Stimulated activated naive CD8-positive, alpha-beta T cell treated with anti-CD3 and anti-CD28 coated beads, Interleukin-15, amount 100 ng/mL, for 72 hours (primary cell): ENCODE measurements around the gene NSD2.
"Not testable (repeated sequence)": the region's sequence is repeated elsewhere in the genome, so short reads cannot be mapped to it uniquely, and the experiment has no call there.

ENCODE experiments used
- ATAC-seq: fragments of 150-1000 bp; cut with Tn5 transposase; 2 replicates; pipeline ENCODE4 v1.10.0; 2021; ENCODE audit warnings: mild to moderate bottlenecking, moderate library complexity
- DNase-seq, 2 donors: peaks; one replicate each; pipeline ENCODE4 v3.0.0; 2021 to 2022
- H3K27ac Mint-ChIP-seq, 2 donors: one replicate each; pipeline ENCODE4 v1.8.0; 2022; ENCODE audit warnings: mild to moderate bottlenecking in 2 of 2, mixed read lengths in 2 of 2, moderate library complexity in 2 of 2
- H3K27me3 Mint-ChIP-seq: one replicate; pipeline ENCODE4 v1.8.0; 2022; ENCODE audit warnings: mixed read lengths
- H3K4me1 Mint-ChIP-seq: one replicate; pipeline ENCODE4 v1.8.0; 2022; ENCODE audit warnings: mild to moderate bottlenecking, mixed read lengths
- H3K4me3 Mint-ChIP-seq, 2 donors: one replicate each; pipeline ENCODE4 v1.8.0; 2022; ENCODE audit warnings: mild to moderate bottlenecking in 2 of 2, mixed read lengths in 2 of 2, moderate library complexity in 1 of 2
- H3K9me3 Mint-ChIP-seq, 2 donors: one replicate each; pipeline ENCODE4 v1.8.0; 2022; ENCODE audit warnings: mixed read lengths in 2 of 2

Gene NSD2

GRCh38 chr4:1991596-1992434 lies 120.6 kb downstream of the NSD2 start:
- no peak for ATAC-seq
- H3K4me1 Mint-ChIP-seq: peaks cover 7% of the 10 kb centered on the region
- no peak for DNase-seq
- peak overlapping the region in 1 of 2 donors; percentile 19 for H3K27ac Mint-ChIP-seq
- H3K9me3 Mint-ChIP-seq: peaks cover under 1 to 9% of the 10 kb centered on the region in 2 donors
- no peaks in the 10 kb centered on the region for H3K27me3 Mint-ChIP-seq
- no peak overlapping the region for H3K4me3 Mint-ChIP-seq

DNA sequence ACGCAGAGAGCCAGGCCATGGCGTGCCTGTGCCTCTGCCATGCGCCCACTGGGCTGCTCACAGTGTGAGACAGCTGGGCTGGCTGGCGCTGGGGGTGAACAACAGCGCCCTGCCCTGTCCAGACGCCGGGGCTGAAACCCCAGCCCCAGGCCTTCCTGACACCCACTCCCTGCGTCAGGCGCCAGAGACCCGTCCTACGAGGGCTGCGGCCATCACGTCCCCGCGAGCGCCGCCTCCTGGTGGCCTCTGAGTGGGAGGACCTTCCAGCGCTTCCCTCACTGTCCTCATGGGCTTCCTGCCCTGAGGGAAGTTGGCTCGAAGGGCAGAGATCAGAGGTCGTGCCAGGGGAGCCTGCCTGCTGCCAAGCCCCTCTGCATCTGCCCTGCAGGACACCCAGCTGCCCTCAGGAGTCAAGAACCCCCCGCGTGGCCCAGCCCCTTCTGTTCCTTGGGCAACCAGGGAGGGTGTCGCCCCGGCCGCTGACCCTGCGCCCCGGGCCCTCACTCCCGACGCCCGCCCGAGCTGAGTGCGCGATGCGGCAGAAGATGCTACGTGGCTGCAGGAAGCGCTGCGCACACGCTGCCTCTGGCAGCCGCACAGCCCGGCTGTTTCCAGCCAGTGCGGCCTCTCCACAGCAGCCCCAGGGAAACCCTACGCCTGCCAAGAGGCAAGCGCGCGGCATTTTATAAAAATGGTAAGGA lies 121.4 kb downstream of the NSD2 start:
- Mint-ChIP-seq H3K4me1 (peaks cover 7% of the 10 kb centered on the region), H3K27ac (no peak overlapping the region), H3K9me3 (peaks cover 6 to 17% of the 10 kb centered on the region in 2 donors), H3K4me3 (no peak overlapping the region), H3K27me3 (no peaks in the 10 kb centered on the region)
- ATAC-seq (no peak), DNase-seq (no peak)

GRCh38 chr4:1993169-1993516 lies 122.0 kb downstream of the NSD2 start:
- no peak overlapping the region for H3K27ac Mint-ChIP-seq
- no peaks in the 10 kb centered on the region for H3K27me3 Mint-ChIP-seq
- H3K4me1 Mint-ChIP-seq: peaks cover 7% of the 10 kb centered on the region
- ATAC-seq: no peak
- H3K9me3 Mint-ChIP-seq: peaks cover 11 to 22% of the 10 kb centered on the region in 2 donors
- DNase-seq: no peak
- no peak overlapping the region for H3K4me3 Mint-ChIP-seq

- H3K9me3 Mint-ChIP-seq: peaks cover 19 to 30% of the 10 kb centered on the region in 2 donors
- H3K4me3 Mint-ChIP-seq, H3K27me3 Mint-ChIP-seq, H3K4me1 Mint-ChIP-seq, DNase-seq, H3K27ac Mint-ChIP-seq, ATAC-seq: not testable (repeated sequence)
Measured at GRCh38 chr4:1993718-1994516, 122.7 kb downstream of the NSD2 start.

GRCh38 chr4:1994938-1995337 lies 123.7 kb downstream of the NSD2 start:
- Mint-ChIP-seq H3K4me1 (peaks cover 17% of the 10 kb centered on the region), H3K9me3 (peaks cover 29 to 40% of the 10 kb centered on the region in 2 donors), H3K4me3 (no peak overlapping the region), H3K27me3 (no peaks in the 10 kb centered on the region), H3K27ac (no peak overlapping the region)
- ATAC-seq (no peak), DNase-seq (no peak)

DNA sequence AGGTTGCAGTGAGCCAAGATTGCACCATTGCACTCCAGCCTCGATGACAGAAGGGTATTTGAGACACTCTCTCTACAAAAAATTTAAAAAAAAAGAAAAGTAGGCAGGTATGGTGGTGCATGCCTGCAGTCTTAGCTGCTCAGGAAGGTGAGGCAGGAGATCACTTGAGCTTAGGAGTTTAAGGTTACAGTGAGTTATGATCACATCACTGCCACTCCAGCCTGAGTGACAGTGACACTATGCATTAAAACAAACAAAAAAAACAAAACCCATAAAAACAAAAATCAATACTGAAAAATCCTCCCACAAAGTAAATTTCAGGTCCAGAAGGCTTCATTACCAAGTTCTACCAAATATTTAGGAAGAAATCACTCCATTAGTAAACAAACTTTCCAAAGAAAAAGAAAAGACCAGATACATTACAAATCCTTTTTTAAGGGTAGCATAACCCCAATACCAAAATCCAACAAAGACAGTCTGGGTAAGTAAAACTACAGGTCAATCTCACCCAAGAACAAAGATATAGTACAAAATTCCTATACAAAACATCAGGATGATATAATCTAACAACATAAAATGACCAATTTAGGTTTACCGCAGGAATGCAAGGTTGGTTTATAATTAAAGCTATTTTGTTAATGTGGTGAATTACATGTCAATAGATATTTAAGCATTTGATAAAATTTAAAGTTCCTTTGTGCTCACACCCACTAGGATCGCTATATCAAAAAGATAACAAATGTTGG lies 125.8 kb downstream of the NSD2 start:
- Mint-ChIP-seq H3K27ac (peak overlapping the region in 1 of 2 donors; percentile 54), H3K9me3 (peaks cover 35 to 53% of the 10 kb centered on the region in 2 donors), H3K4me1 (peaks cover 19% of the 10 kb centered on the region), H3K27me3 (no peaks in the 10 kb centered on the region), H3K4me3 (no peak overlapping the region)
- ATAC-seq: no peak
- DNase-seq: no peak

GRCh38 chr4:1997712-1998111 lies 126.5 kb downstream of the NSD2 start:
- H3K4me1 Mint-ChIP-seq: peaks cover 25% of the 10 kb centered on the region
- ATAC-seq: no peak

DNA sequence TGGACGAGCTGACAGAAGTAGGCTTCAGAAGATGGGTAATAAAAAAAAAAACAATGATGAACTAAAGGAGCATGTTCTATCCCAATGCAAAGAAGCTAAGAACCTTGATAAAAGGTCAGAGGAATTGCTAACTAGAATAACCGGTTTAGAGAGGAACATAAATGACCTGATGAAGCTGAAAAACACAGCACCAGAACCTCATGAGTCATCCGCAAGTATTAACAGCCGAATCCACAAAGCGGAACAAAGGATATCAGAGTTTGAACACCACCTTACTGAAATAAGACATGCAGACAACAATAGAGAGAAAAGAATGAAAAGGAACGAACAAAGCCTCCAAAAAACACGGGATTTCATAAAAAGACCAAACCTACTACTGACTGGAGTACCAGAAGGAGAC lies 127.1 kb downstream of the NSD2 start:
- Mint-ChIP-seq H3K27ac (no peak overlapping the region), H3K27me3 (no peaks in the 10 kb centered on the region), H3K9me3 (peaks cover 35 to 53% of the 10 kb centered on the region in 2 donors), H3K4me3 (no peak overlapping the region), H3K4me1 (peaks cover 31% of the 10 kb centered on the region)
- DNase-seq (no peak), ATAC-seq (no peak)

More at GRCh38 chr4:1997712-1998111, 126.5 kb downstream of the NSD2 start:
- H3K4me3 Mint-ChIP-seq: no peak overlapping the region
- DNase-seq: no peak
- no peaks in the 10 kb centered on the region for H3K27me3 Mint-ChIP-seq
- H3K9me3 Mint-ChIP-seq: peaks cover 35 to 53% of the 10 kb centered on the region in 2 donors
- no peak overlapping the region for H3K27ac Mint-ChIP-seq

- not testable (repeated sequence) for DNase-seq, H3K4me3 Mint-ChIP-seq, H3K27ac Mint-ChIP-seq, H3K27me3 Mint-ChIP-seq, ATAC-seq
- Mint-ChIP-seq H3K9me3 (peaks cover 35 to 53% of the 10 kb centered on the region in 2 donors), H3K4me1 (peaks cover 31% of the 10 kb centered on the region)
Measured at GRCh38 chr4:1999308-1999707, 128.1 kb downstream of the NSD2 start.

GRCh38 chr4:2003361-2003760 lies 132.2 kb downstream of the NSD2 start:
- DNase-seq, H3K27me3 Mint-ChIP-seq, H3K27ac Mint-ChIP-seq, ATAC-seq, H3K4me3 Mint-ChIP-seq: not testable (repeated sequence)
- peaks cover 53% of the 10 kb centered on the region for H3K4me1 Mint-ChIP-seq
- H3K9me3 Mint-ChIP-seq: peaks cover 22 to 29% of the 10 kb centered on the region in 2 donors

- Mint-ChIP-seq H3K27ac (peak overlapping the region in 1 of 2 donors; percentile 83), H3K4me1 (peaks cover 49% of the 10 kb centered on the region), H3K4me3 (peak overlapping the region; percentile 8 to 90), H3K9me3 (no peaks in the 10 kb centered on the region), H3K27me3 (no peaks in the 10 kb centered on the region)
- DNase-seq (no peak), ATAC-seq (no peak)
Measured at GRCh38 chr4:2006367-2006766, 135.2 kb downstream of the NSD2 start.

DNA sequence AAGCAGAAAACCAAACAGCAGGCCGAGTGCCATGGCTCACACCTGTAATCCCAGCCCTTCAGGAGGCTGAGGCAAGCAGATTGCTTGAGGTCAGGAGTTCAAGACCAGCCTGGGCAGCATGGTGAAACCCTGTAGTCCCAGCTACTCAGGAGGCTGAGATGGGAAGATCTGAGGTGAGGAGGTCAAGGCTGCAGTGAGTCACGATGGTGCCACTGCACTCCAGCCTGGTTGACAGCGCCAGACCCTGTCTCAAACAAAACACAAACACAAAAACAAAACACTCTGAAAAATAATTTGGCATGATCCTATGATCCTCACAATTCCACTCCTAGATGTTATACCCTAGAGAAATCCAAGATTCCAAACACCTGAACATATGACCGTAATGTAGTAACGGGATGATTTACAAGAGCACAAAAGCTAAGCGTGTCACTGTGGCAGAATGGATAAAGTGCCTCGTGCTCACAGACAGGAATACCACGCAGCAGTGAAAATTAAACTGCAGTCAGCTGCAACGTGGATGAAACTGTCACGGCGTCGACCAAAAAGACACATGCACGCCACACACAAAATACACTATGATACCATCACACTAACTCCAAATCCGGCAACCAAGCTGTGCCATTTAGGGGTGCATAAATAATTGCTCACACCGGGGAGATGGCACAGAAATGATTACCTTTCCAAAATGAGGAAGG lies 135.9 kb downstream of the NSD2 start:
- peaks cover 48% of the 10 kb centered on the region for H3K4me1 Mint-ChIP-seq
- no peak for ATAC-seq
- no peaks in the 10 kb centered on the region for H3K27me3 Mint-ChIP-seq
- no peak for DNase-seq
- peak overlapping the region; percentile 89 to 90 for H3K4me3 Mint-ChIP-seq
- peak overlapping the region in 1 of 2 donors; percentile 57 for H3K27ac Mint-ChIP-seq
- no peaks in the 10 kb centered on the region for H3K9me3 Mint-ChIP-seq

DNA sequence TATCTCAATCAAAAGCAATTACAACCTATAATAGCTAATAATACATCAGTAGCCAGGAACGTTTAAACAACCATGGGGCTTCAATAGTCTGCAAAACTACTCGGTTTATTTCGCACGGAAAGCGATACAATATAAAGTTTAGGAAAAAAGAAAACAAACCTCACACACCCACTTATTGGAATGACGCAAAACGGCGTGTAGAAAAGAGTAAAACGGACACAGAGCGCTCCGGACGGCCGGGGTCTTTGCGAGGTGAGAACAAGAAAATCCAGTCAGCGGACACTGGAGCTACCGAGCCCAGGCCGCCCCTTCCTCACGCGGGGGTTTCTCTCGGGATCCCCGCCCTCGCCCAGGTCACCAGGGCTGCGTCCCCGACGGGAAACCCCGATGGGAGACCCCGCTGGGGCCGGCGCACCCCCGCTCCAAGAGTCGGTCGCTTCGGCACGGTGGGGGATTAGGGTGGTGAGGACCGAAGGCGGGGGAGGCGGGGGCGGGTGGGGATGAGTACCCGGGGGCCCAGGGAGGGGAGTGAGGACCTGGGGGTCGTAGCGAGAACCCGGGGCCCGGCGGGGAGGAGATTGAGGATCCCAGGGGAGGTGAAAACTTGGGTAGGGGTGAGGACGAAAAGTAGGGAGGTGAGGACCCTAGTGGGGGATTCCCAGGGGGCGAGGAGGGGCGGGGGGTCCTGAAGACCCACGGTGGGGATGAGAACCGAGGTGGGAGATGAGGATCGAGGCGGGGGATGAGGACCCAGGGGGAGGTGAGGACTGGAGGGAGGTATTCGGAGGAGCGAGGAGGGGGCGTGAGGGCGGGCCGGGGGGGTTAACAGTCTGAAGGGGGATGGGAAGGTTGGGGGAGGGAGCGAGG lies 136.8 kb downstream of the NSD2 start:
- H3K4me1 Mint-ChIP-seq: peaks cover 39% of the 10 kb centered on the region
- peak overlapping the region; percentile 89 to 90 for H3K4me3 Mint-ChIP-seq
- H3K27me3 Mint-ChIP-seq: no peaks in the 10 kb centered on the region
- ATAC-seq: peak; percentile 0
- H3K9me3 Mint-ChIP-seq: no peaks in the 10 kb centered on the region
- DNase-seq: peak in 1 of 2 donors; percentile 18
- peak overlapping the region; percentile 94 to 97 for H3K27ac Mint-ChIP-seq

DNA sequence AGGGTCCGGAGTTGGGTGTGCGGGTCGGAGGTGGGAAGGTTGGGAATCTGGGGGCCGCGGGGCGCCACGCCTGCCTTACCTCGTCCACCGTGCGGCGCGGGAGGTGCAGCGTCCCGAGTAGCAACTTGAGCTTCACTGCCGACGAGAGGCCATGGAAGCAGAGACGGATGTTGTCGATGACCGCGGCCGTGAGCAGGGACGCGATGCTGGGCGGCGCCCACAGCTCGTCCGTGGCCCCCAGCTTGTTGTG lies 137.4 kb downstream of the NSD2 start:
- Mint-ChIP-seq H3K27me3 (no peaks in the 10 kb centered on the region), H3K4me1 (peaks cover 37% of the 10 kb centered on the region), H3K4me3 (peak overlapping the region; percentile 89 to 90), H3K27ac (peak overlapping the region; percentile 94 to 97), H3K9me3 (no peaks in the 10 kb centered on the region)
- DNase-seq: no peak
- no peak for ATAC-seq
